ENCODE results near the gene C4BPB. TPM values are rescaled to one million over a fixed set of nuclear protein-coding genes. Genes with fewer than 3 reads are reported as not detected.

The C4BPB gene
- total RNA-seq, 1 experiment from 2014 or later = not detected

DNA sequence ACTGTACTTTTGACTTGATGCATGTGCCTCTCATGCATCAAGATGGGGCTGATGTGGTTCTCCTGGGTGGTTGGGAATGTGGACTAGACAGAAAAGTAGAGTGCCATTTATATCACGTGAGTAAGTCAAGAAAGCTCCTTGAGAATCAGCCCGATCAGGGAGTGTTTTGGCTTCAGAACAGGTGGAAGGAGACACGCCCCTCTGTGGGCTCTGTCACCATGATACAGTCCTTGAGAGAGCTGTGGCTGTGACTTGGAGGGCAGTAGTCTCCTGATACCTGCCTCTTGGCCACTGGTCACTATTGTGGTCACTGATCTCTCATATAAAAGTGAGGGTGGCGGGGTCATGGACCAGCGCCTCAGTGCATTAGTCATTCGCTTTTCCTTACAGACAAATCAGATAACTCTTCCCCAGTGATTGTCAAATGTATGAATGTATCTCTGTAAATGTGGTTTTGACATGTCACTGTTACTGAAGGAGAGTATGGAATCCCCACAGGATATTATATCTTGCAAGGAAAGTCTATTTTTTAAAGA, 8.9 kb upstream of the C4BPB start:
- intact Hi-C loops (cut with micrococcal nuclease; ENCODE audit: unreplicated experiment) = loop anchor here (5.0 kb wide), 3 partner anchors 162 to 352 kb away; no protein-coding TSS in a partner anchor
- POLR2A ChIA-PET (ENCODE audit: low non-redundant PET) = no interaction called here

DNA sequence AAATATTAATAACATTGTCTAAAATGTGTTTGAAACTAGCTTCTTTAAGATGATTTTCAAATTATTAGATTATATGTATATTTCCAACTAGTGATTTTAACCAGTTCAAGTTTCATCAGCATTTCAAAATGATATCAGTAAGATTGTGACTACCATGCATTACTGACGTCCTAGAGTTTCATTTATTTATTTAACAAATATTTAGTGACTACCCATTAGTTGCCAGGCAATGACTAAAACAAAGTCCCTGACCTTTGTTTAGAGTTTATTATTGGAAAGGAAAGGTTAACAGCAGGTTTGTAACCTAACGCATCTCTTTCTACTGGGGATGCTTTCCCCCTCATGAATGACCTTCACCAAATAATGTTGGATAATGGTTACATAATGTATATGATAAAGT, 7.6 kb upstream of the C4BPB start:
- Histone ChIP-seq H3K27me3 (replicated peaks; ENCODE audit: insufficient read depth, low read depth, low read length, poor library complexity) (peaks cover 15% of the 10 kb centered on the region), H3K4me1 (ENCODE audit: insufficient read depth, low read length, poor library complexity, severe bottlenecking) (no peaks in the 10 kb centered on the region), H3K36me3 (ENCODE audit: insufficient read depth, low read length, poor library complexity, severe bottlenecking) (no peaks in the 10 kb centered on the region), H3K4me3 (ENCODE audit: low read depth, low read length, poor library complexity, severe bottlenecking) (no peak overlapping the region), H3K27ac (ENCODE audit: low read depth, low read length, poor library complexity, severe bottlenecking) (no peak overlapping the region), H3K9me3 (ENCODE audit: low read depth, low read length, poor library complexity, severe bottlenecking) (no peaks in the 10 kb centered on the region)
- TF ChIP-seq, protein P1, sequence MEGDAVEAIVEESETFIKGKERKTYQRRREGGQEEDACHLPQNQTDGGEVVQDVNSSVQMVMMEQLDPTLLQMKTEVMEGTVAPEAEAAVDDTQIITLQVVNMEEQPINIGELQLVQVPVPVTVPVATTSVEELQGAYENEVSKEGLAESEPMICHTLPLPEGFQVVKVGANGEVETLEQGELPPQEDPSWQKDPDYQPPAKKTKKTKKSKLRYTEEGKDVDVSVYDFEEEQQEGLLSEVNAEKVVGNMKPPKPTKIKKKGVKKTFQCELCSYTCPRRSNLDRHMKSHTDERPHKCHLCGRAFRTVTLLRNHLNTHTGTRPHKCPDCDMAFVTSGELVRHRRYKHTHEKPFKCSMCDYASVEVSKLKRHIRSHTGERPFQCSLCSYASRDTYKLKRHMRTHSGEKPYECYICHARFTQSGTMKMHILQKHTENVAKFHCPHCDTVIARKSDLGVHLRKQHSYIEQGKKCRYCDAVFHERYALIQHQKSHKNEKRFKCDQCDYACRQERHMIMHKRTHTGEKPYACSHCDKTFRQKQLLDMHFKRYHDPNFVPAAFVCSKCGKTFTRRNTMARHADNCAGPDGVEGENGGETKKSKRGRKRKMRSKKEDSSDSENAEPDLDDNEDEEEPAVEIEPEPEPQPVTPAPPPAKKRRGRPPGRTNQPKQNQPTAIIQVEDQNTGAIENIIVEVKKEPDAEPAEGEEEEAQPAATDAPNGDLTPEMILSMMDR (conservative IDR thresholded peaks at IDR 0.05; ENCODE audit: low read depth, low read length) = no peak
- no peak for DNase-seq (ENCODE audit: low spot score)
- ChIA-PET CTCF (no interaction called here), POLR2A (ENCODE audit: low non-redundant PET) (no interaction called here)
- intact Hi-C loops (cut with micrococcal nuclease; ENCODE audit: unreplicated experiment) = no loop called here
- BruUV-seq (replicated peaks) = no TSS peak

More for the DNA sequence above, 8.9 kb upstream of the C4BPB start:
- BruUV-seq (replicated peaks) = no TSS peak
- DNase-seq (ENCODE audit: low spot score) = no peak
- Histone ChIP-seq H3K9me3 (ENCODE audit: low read depth, low read length, poor library complexity, severe bottlenecking) (no peaks in the 10 kb centered on the region), H3K27me3 (replicated peaks; ENCODE audit: insufficient read depth, low read depth, low read length, poor library complexity) (peaks cover 14% of the 10 kb centered on the region), H3K36me3 (ENCODE audit: insufficient read depth, low read length, poor library complexity, severe bottlenecking) (no peaks in the 10 kb centered on the region), H3K4me3 (ENCODE audit: low read depth, low read length, poor library complexity, severe bottlenecking) (no peak overlapping the region), H3K4me1 (ENCODE audit: insufficient read depth, low read length, poor library complexity, severe bottlenecking) (no peaks in the 10 kb centered on the region), H3K27ac (ENCODE audit: low read depth, low read length, poor library complexity, severe bottlenecking) (no peak overlapping the region)
- TF ChIP-seq, protein P1 (conservative IDR thresholded peaks at IDR 0.05; ENCODE audit: low read depth, low read length) = no peak
- TF ChIP-seq EZH2 (IDR thresholded peaks at IDR 0.05; ENCODE audit: borderline replicate concordance, low read depth, low read length, poor library complexity, severe bottlenecking) = no peak
- CTCF ChIA-PET = no interaction called here

DNA sequence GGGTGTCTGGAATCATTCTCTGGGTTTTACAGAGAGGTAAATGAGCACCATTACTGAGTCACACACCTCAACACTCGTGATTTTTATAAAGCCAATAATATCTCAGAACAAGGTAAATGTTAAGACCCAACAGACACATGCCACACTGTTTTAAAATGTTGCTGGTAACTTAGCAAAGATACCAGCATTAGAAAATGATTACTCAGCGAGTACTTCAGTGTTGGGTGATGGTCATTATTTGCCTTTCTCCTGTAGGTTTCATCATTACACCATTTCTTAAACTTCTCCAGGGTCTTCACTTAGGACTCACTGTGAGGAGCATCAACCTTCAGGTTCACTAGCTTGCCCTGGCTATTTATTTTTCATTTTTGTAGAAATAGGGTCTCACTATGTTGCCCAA, 6.9 kb upstream of the C4BPB start:
- Histone ChIP-seq H3K27ac (ENCODE audit: low read depth, low read length, poor library complexity, severe bottlenecking) (no peak overlapping the region), H3K36me3 (ENCODE audit: insufficient read depth, low read length, poor library complexity, severe bottlenecking) (no peaks in the 10 kb centered on the region), H3K4me1 (ENCODE audit: insufficient read depth, low read length, poor library complexity, severe bottlenecking) (no peaks in the 10 kb centered on the region), H3K4me3 (ENCODE audit: low read depth, low read length, poor library complexity, severe bottlenecking) (no peak overlapping the region), H3K27me3 (replicated peaks; ENCODE audit: insufficient read depth, low read depth, low read length, poor library complexity) (peaks cover 23% of the 10 kb centered on the region), H3K9me3 (ENCODE audit: low read depth, low read length, poor library complexity, severe bottlenecking) (no peaks in the 10 kb centered on the region)
- CTCF ChIA-PET = no interaction called here
- TF ChIP-seq, protein P1 (conservative IDR thresholded peaks at IDR 0.05; ENCODE audit: low read depth, low read length) = no peak
- no peak for TF ChIP-seq EZH2 (IDR thresholded peaks at IDR 0.05; ENCODE audit: borderline replicate concordance, low read depth, low read length, poor library complexity, severe bottlenecking)
- BruUV-seq (replicated peaks) = no TSS peak
- POLR2A ChIA-PET (ENCODE audit: low non-redundant PET) = no interaction called here
- DNase-seq (ENCODE audit: low spot score) = no peak
- intact Hi-C loops (cut with micrococcal nuclease; ENCODE audit: unreplicated experiment) = no loop called here
